HG02678 (cell line): ENCODE measurements around the gene MYBPC1.
"Not testable (repeated sequence)": the region's sequence is repeated elsewhere in the genome, so short reads cannot be mapped to it uniquely, and the experiment has no call there.

ENCODE experiments used
- ATAC-seq: cut with Tn5 transposase; IDR thresholded peaks from one replicate; pipeline ENCODE4 v1.9.1; 2021; ENCODE audit warnings: mild to moderate bottlenecking, moderate library complexity; ENCODE audit not compliant: unreplicated experiment

Gene MYBPC1

DNA sequence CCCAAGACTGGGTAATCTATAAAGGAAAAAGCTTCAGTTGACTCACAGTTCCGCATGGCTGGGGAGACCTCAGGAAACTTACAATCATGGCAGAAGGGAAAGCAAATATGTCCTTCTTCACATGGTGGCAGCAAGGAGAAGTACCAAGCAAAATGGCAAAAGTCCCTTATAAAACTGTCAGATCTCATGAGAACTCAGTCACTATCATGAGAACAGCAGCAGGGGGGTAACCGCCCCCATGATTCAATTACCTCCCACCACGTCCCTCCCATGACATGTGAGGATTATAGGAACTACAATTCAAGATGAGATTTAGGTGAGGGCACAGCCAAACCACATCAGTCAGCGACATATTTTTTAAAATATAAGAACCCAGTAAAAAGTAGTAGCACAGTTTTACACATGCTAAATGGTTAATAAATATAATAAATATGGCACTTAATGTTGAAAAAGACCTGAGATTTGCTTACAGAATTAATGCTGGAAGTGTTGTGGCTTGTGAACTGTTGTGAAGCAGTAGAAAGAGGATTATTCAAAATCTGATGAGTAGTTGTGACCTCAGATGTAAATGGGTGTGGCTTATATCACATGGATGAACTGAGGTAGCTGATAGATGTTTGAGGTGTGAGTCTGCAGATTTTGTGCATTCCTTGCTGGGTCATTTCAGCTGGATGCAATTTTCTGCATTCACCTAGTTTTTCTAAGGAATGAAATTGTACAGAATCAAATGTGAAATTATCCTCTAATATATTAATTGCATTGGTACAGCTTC lies 55.8 kb downstream of the MYBPC1 start:
- ATAC-seq = no peak

DNA sequence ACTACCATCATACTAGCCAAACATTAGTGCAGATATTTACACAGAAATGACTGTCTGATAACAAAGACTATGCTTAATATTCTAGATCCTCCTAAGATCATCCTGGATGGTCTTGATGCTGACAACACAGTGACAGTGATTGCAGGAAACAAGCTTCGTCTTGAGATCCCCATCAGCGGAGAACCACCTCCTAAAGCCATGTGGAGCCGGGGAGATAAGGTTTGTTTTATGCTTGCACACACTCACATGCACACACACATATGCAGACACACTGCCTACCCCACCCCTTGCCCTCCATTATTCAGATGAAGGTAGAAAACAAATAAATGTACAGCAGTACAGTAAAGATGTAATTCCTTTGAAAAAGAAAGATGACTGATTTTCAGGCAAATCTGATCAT lies 58.3 kb downstream of the MYBPC1 start:
- ATAC-seq = no peak

GRCh38 chr12:101653503-101653902 lies 58.7 kb downstream of the MYBPC1 start:
- ATAC-seq = no peak

- no peak for ATAC-seq
Observed at GRCh38 chr12:101654442-101654841, 59.7 kb downstream of the MYBPC1 start.

DNA sequence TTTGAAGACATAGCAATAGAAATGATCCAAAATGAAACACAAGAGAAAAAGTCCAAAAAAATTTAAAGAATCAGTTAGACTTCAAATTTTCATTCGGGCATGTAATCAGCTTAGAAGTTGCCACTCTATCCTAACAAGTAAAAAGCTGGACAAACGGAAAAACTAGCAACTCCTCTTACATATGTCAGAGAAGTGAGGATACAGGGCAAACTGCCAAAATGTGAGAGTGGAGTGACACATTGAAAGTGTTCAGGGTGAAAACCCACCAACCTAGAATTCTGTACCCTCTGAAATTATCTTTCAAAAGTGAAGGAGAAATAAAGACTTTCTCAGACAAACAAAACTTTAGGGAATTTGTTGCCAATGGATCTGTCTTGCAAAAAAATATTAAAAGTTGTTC lies 60.6 kb downstream of the MYBPC1 start:
- ATAC-seq = no peak

GRCh38 chr12:101660662-101661061 lies 65.9 kb downstream of the MYBPC1 start:
- ATAC-seq = not testable (repeated sequence)

GRCh38 chr12:101663298-101663697 lies 68.5 kb downstream of the MYBPC1 start:
- ATAC-seq = no peak

DNA sequence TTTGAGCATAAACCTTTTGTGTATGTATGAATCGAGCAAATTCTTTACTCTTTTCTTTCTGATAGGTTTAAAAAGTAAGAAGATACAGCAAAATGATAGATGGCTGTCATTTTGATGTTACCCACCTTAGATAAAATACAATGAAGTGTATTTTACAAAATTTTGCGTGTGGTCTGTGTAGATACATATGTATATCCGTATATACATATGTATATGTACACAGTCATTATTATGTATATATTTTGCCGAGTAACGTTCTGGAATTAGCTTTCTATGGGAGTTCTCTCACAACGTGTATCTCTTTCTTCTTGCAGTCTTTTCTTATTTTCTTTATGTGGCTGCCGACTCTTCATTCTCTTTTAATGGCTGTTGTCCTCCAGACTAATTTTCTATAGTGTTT lies 70.2 kb downstream of the MYBPC1 start:
- no peak for ATAC-seq

DNA sequence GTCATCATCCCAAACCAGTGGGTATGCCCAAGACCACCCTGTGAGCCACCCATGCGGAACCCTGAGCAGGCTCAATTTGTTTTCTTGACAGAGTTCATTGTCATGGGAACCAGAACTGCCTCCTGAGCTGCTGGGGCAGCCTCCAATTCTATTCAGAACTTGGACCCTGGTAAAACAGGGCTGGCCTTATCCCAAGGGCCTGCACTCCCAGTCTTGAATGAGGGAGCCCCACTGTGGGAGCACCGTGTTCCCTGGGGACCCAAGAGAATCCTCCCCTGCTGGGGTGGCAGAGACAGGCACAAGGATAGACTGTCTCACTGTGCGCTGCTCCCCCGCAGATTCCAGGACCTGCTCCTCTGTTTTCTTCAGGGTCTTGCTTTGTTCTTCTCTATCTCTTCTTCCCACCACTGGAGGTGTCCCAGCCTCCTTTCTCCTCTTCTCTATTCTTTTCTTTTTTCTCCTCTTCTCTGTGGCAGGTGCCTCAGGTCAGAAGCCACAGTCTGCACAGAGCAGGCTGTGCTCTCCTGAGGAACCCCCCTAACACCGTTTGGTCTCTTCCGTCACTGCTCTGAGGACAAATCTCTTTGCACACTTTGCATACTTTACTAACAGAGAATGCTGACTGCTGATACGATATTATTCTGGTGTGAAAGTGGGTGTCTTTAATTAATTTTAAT lies 71.4 kb downstream of the MYBPC1 start:
- no peak for ATAC-seq

DNA sequence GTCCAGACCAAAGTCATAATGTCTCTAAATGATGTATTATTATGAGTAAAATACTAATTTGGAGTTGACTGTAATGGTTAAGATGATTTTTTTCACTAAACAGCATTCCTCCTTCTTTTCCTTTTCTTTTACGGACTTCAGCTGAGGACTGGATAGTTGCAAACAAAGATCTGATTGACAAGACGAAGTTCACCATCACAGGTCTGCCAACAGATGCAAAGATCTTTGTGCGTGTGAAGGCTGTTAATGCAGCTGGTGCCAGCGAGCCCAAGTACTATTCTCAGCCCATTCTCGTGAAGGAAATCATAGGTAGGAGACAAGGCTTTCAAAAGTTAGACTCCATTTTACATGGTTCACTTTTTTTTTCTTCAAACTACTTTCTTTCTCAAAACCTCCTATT lies 72.8 kb downstream of the MYBPC1 start:
- ATAC-seq = no peak

DNA sequence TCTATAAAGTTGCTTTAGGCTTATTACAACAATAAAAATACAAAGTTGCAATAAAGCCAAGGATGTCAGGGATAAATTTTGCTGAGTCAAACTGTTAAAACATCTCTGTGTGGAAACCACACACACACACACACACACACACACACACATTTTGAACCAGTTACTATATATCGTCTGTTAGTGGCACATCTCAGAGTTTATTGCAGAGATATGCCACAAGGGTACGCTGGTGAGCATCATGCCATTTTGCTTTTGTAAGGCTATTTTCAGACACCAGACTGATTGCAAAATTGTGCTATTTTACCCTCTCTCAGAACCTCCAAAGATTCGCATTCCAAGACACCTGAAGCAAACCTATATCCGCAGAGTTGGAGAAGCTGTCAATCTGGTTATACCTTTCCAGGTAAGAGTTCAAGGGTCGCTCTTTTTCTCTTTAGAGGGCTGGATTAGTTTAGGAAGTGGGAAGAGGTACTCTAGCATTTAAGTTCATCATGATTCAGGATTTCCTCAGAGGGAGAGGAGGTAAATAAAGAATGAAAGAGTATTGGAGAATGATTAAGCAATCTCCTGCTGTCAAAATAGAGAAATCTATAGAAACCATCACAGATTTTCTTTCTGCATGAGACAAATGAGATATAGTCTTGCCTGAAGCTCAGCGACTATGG lies 75.4 kb downstream of the MYBPC1 start:
- ATAC-seq = no peak

- ATAC-seq = peak; percentile 88
Observed at GRCh38 chr12:101671157-101671791, 76.5 kb downstream of the MYBPC1 start.

GRCh38 chr12:101671833-101672232 lies 77.1 kb downstream of the MYBPC1 start:
- ATAC-seq = peak; percentile 23

DNA sequence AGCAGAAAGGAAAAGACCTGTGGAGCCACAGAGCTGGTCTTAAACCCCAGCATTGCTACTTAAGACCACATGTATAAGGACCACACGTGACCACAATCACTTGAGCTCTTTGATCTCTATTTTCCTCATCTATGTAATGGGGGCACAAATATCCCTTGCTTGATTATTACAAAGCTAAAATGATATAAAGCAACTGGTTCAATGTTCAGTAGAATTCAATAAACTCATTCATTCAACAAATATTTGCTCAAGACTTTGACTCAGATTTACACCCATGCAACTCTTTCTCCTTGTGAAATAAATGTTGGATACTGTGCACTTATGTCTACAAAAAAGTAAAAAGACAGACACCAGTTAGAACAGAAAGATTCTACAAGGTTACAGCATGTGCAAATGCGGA lies 80.8 kb downstream of the MYBPC1 start:
- no peak for ATAC-seq

DNA sequence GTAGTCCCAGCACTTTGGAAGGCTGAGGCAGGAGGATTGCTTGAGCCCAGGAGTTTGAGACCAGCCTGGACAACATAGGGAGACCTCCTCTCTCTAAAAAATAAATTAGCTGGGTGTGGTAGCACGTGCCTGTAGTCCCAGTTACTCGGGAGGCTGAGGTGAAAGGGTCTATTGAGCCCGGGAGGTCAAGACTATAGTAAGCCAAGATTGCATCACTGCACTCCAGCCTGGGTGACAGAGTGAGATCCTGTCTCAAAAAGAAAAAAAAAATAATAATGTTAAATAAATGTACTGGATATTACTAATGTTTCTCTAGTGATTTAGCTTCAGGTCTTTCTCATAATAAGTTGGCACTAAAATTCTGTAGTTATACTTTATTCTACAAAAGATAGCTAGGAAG lies 81.7 kb downstream of the MYBPC1 start:
- ATAC-seq = not testable (repeated sequence)

GRCh38 chr12:101678081-101678480 lies 83.3 kb downstream of the MYBPC1 start:
- ATAC-seq = no peak

GRCh38 chr12:101680240-101680639 lies 85.5 kb downstream of the MYBPC1 start:
- ATAC-seq = no peak

- ATAC-seq = no peak
Observed at GRCh38 chr12:101680647-101681046, 85.9 kb downstream of the MYBPC1 start.

- ATAC-seq = not testable (repeated sequence)
Observed at GRCh38 chr12:101681627-101682026, 86.9 kb downstream of the MYBPC1 start.

DNA sequence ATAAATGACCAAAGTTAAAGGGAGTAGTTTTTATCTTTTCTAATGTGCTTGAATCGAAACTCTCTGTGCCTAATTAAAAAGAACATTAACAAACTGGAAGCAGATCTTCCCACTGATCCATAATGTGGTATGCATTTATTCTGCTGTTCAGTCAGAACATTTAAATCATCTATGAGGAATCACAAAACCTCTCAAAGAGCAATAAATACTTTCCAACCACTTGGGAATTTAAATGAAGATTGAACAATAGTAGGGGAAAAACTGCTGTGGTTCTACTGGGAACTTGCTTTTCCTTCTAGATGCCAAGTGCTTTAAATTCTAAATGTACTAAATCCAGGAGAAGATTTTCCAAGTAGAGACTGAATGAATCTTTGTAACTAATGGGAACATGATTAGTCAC lies 90.3 kb downstream of the MYBPC1 start:
- ATAC-seq = no peak

GRCh38 chr12:101686176-101686575 lies 91.4 kb downstream of the MYBPC1 start:
- no peak for ATAC-seq
